Heart right ventricle (tissue), 16 donors: ENCODE results near the gene SLC7A8. TPM values are rescaled to one million over a fixed set of nuclear protein-coding genes. Genes with fewer than 3 reads are reported as not detected.
A peak's percentile ranks its signal among the peaks of the same experiment; 100 is the strongest.

Experiments used
- ATAC-seq, 8 donors: fragments of 200-7000 bp; cut with Tn5 transposase; one replicate each; pipeline ENCODE4 v1.9.1; 2020; ENCODE audit warnings: mild to moderate bottlenecking in 8 of 8, moderate library complexity in 8 of 8, moderate number of reproducible peaks in 1 of 8
- DNase-seq, 2 donors: peaks; one replicate each; pipeline ENCODE4 v3.0.0-alpha.2; 2020
- H3K27ac ChIP-seq, 10 donors: fragments of 200-600 bp; sonication (generic) in 2 of 10; one replicate each; pipeline versions ENCODE4 v1.5.0 to v1.8.0; 2020 to 2022; ENCODE audit warnings: mild to moderate bottlenecking in 3 of 10
- H3K27me3 ChIP-seq, 7 donors: fragments of 200-600 bp; one replicate each; pipeline ENCODE4 v1.8.0; 2021 to 2022; ENCODE audit warnings: mild to moderate bottlenecking in 2 of 7
- H3K36me3 ChIP-seq, 9 donors: fragments of 200-600 bp; sonication (generic) in 1 of 9; one replicate each; pipeline versions ENCODE4 v1.5.0 to v1.8.0; 2020 to 2022; ENCODE audit warnings: mild to moderate bottlenecking in 2 of 9
- H3K4me1 ChIP-seq, 9 donors: fragments of 200-600 bp; sonication (generic) in 1 of 9; one replicate each; pipeline versions ENCODE4 v1.5.0 to v1.8.0; 2020 to 2022; ENCODE audit warnings: mild to moderate bottlenecking in 4 of 9
- H3K4me3 ChIP-seq, 10 donors: fragments of 200-600 bp; sonication (generic) in 2 of 10; one replicate each; pipeline versions ENCODE4 v1.5.0 to v1.8.0; 2020 to 2022; ENCODE audit warnings: mild to moderate bottlenecking in 7 of 10, moderate library complexity in 2 of 10
- H3K9me3 ChIP-seq, 11 donors: fragments of 200-600 bp in 10 of 11; sonication (generic) in 2 of 11; one replicate each; pipeline versions ENCODE4 v1.5.0 to v1.8.0; 2013 to 2022; ENCODE audit warnings: mild to moderate bottlenecking in 2 of 11, control low read depth in 1 of 11, moderate library complexity in 1 of 11
- WGBS, 2 donors: extraction: QIAGEN DNeasy Blood & Tissue Kit; methylation state at CpG; one replicate each; pipeline ENCODE4 v1.1.7; 2013; ENCODE audit warnings: inconsistent platforms in 1 of 2; 5-methylcytosine and 5-hydroxymethylcytosine counted together
- intact Hi-C, 10 donors: fragments of 100-400 bp; cut with DNase I; formaldehyde crosslinking; loops; one replicate each; pipeline versions ENCODE4 v1.11.1 to v1.14.2; 2022
- polyA plus RNA-seq, 2 donors: library from polyadenylated mRNA; stranded (reverse); fragments of 200-250 nt; gene quantifications; one replicate each; pipeline ENCODE4 v1.2.3, GENCODE V29; 2013
- total RNA-seq, 10 donors: library from RNA; stranded (reverse); fragmentation: NEBNext Ultra II Directional in 3 of 10; extraction: Animal tissue kit (Norgen Biotek cat#: 25700) in 3 of 10; gene quantifications; one replicate each; pipeline versions ENCODE4 v1.2.1 to v1.2.4, GENCODE V29; 2021 to 2023
- TF ChIP-seq, protein P1 (sequence below), 9 donors: fragments of 200-600 bp; sonication (generic) in 2 of 9; IDR thresholded peaks; one replicate each; pipeline versions ENCODE4 v1.5.0 to v1.8.0; 2021 to 2022; ENCODE audit warnings: antibody characterized with exemption in 9 of 9, mild to moderate bottlenecking in 5 of 9, moderate library complexity in 1 of 9
- donor health status: Arrhythmogenic right ventricular cardiomyopathy.
- donor health status: ischemic (EF 13 %, LVEDD 7.1; RV severe dilation, severe dysfunction).
- donor health status: healthy with polysubstance abuse.
- donor health status: DM: no; HTN: yes; CAD: no.
- donor health status: DM: no; HTN: no; CAD: no.
- donor health status: ischemic (EF 25% LVEDD 6.9; RV normal size, moderate dysfunction).
- donor health status: ischemic (EF 25% LVEDD 5.7; RV mildly dilated, moderate dysfunction).
- donor health status: healthy.
- donor health status: DM: yes; HTN: yes; CAD: no.
- donor health status: Ischemic cardiomyopathy.
- donor health status: ischemic (EF 35%, LVEDD 5.7; RV mildly dilated, moderate dysfunction).
- donor health status: nonischemic (EF 11% LVEDD 7.7; RV severe dilation, severe dysfunction).
- donor health status: DM: yes; HTN: yes; CAD: no.
- donor health status: PGD.
- donor health status: ischemic (EF 29% LVEDD 5.4; RV normal size, mild dysfunction).
- donor health status: nonischemic (EF 23%, LVEDD 6.1; RV moderate dilation, normal function).

SLC7A8 gene
- total and polyA plus RNA-seq, 12 donors: 5.9 to 14.9 (median 9.6) TPM

DNA sequence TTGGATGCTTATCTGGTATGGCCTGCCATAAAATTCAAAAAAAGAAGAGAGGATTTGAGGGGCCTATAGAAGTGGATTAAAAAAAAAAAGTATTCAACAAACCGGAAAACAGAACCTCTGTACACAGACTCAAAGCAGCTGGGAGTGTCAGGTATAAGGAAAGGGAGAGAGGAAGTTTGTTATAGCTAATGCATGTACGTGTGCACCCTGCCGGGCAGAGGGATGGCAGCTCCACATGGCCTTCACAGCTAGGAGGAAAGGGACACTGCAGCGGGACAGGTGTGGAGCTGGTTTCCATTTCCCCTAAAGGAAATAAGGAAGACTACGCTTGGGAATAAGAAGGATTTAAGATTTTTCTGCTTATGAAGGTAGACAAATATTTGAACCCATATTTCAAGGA lies 21.5 kb downstream of the SLC7A8 start:
- Histone ChIP-seq H3K4me1 (peaks cover 0 to 54% (median 8%) of the 10 kb centered on the region in 9 donors), H3K4me3 (no peak overlapping the region), H3K9me3 (no peaks in the 10 kb centered on the region), H3K36me3 (no peaks in the 10 kb centered on the region), H3K27me3 (no peaks in the 10 kb centered on the region), H3K27ac (peak overlapping the region in 1 of 10 donors; percentile 86)
- WGBS, 2 donors: 78 to 85% methylated on average over 5 of the region's 5 CpGs
- DNase-seq (no peak), ATAC-seq (no peak)
- TF ChIP-seq, protein P1, sequence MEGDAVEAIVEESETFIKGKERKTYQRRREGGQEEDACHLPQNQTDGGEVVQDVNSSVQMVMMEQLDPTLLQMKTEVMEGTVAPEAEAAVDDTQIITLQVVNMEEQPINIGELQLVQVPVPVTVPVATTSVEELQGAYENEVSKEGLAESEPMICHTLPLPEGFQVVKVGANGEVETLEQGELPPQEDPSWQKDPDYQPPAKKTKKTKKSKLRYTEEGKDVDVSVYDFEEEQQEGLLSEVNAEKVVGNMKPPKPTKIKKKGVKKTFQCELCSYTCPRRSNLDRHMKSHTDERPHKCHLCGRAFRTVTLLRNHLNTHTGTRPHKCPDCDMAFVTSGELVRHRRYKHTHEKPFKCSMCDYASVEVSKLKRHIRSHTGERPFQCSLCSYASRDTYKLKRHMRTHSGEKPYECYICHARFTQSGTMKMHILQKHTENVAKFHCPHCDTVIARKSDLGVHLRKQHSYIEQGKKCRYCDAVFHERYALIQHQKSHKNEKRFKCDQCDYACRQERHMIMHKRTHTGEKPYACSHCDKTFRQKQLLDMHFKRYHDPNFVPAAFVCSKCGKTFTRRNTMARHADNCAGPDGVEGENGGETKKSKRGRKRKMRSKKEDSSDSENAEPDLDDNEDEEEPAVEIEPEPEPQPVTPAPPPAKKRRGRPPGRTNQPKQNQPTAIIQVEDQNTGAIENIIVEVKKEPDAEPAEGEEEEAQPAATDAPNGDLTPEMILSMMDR (IDR thresholded peaks at IDR 0.05): no peak
- intact Hi-C loops: no loop called here

DNA sequence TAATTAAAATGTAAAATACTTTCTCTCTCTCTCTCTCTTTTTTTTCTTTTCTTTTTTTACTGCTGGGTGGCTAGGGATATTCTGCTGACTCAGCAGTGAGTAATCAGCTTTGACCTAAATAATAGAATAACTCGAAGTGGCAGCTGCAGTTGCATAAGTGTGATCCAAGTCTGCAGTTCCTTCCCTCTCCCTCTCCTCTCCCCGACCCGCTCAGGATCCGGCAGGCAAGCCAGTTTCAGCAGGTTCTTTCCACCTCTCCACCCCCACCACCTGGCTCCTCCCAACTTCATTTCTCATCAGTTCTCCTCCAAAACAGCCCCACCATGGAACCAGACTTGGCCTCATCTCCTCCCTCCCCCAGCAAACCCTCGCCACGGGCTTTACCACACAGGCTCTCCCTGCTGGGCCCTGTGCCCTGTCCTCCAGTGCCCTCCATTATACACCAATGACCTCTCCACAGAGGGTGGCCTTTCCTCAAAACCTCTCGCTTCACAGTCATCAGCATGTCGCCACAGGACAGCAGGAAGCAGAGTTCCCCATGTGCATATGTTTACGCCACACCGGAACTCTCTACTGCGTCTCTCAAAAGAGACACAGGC lies 22.4 kb downstream of the SLC7A8 start:
- Histone ChIP-seq H3K27me3 (no peaks in the 10 kb centered on the region), H3K36me3 (no peaks in the 10 kb centered on the region), H3K4me1 (peaks cover 0 to 48% (median 10%) of the 10 kb centered on the region in 9 donors), H3K27ac (peak overlapping the region in 1 of 10 donors; percentile 86), H3K9me3 (no peaks in the 10 kb centered on the region), H3K4me3 (no peak overlapping the region)
- intact Hi-C loops: loop anchor here in 1 of 10 donors (1.0 kb wide), 1 partner anchor 35 kb away; no protein-coding TSS in a partner anchor
- ATAC-seq (peak; percentile 57 to 80 (median 68)), DNase-seq (peak in 1 of 2 donors; percentile 26)
- TF ChIP-seq, protein P1 (IDR thresholded peaks at IDR 0.05): no peak
- 43% methylated on average over 11 of the region's 11 CpGs for WGBS, 2 donors

- 72 to 78% methylated on average over 1 of the region's 1 CpG for WGBS, 2 donors
- Histone ChIP-seq H3K4me1 (peaks cover 4 to 61% (median 20%) of the 10 kb centered on the region in 9 donors), H3K27ac (peak overlapping the region in 1 of 10 donors; percentile 86), H3K36me3 (no peaks in the 10 kb centered on the region), H3K4me3 (no peak overlapping the region), H3K27me3 (no peaks in the 10 kb centered on the region), H3K9me3 (no peaks in the 10 kb centered on the region)
- no peak for ATAC-seq
- DNase-seq: no peak
- intact Hi-C loops: loop anchor here in 1 of 10 donors (5.0 kb wide), 1 partner anchor 37 kb away; no protein-coding TSS in a partner anchor
- TF ChIP-seq, protein P1 (IDR thresholded peaks at IDR 0.05): no peak
Measured at GRCh38 chr14:23159532-23159931, 23.9 kb downstream of the SLC7A8 start.

- Histone ChIP-seq H3K4me1 (peaks cover 4 to 67% (median 28%) of the 10 kb centered on the region in 9 donors), H3K36me3 (no peaks in the 10 kb centered on the region), H3K27ac (no peak overlapping the region), H3K4me3 (no peak overlapping the region), H3K27me3 (no peaks in the 10 kb centered on the region), H3K9me3 (no peaks in the 10 kb centered on the region)
- 75 to 81% methylated on average over 2 of the region's 2 CpGs for WGBS, 2 donors
- TF ChIP-seq, protein P1 (IDR thresholded peaks at IDR 0.05): no peak
- no peak for DNase-seq
- ATAC-seq: no peak
- intact Hi-C loops: loop anchor here in 1 of 10 donors (5.0 kb wide), 1 partner anchor 36 kb away; no protein-coding TSS in a partner anchor
Measured at GRCh38 chr14:23158779-23159178, 24.7 kb downstream of the SLC7A8 start.
